SK-N-SH (cell line): ENCODE measurements around the gene TCEAL2. TPM values are rescaled to one million over a fixed set of nuclear protein-coding genes. Genes with fewer than 3 reads are reported as not detected.
A peak's percentile ranks its signal among the peaks of the same experiment; 100 is the strongest.
"Not testable (repeated sequence)": the region's sequence is repeated elsewhere in the genome, so short reads cannot be mapped to it uniquely, and the experiment has no call there.

Experiments used
- CTCF ChIA-PET: fragments of 300-600, 350-600 bp; formaldehyde crosslinking; extraction: SDS; loops from one replicate; lab custom pipeline; 2021; lab: Yijun Ruan, JAX
- POLR2A ChIA-PET: fragments of 350-600 bp; sonication (Branson Sonifier 250); formaldehyde crosslinking; extraction: SDS; loops from one replicate; lab custom pipeline; 2020; ENCODE audit warnings: antibody characterized with exemption, inconsistent platforms; lab: Yijun Ruan, JAX
- DNase-seq: peaks from one replicate; pipeline ENCODE4 v3.0.0; 2012
- H2AFZ ChIP-seq: fragments of 200-600 bp; sonication (generic); 2 replicates; pipeline ENCODE4 v1.8.1; 2016; ENCODE audit warnings: antibody characterized with exemption, mild to moderate bottlenecking, low read depth
- H3F3A ChIP-seq: fragments of 200-600 bp; sonication (generic); replicated peaks from 2 replicates; pipeline ENCODE3; 2016; ENCODE audit warnings: antibody characterized with exemption, mild to moderate bottlenecking; ENCODE audit not compliant: insufficient read depth
- H3K27ac ChIP-seq, 2 experiments: fragments of 200-500 bp in 1 of 2; fragments of 200-600 bp in 1 of 2; sonication (Bioruptor generic) in 1 of 2; sonication (generic), shearing (Covaris generic) in 1 of 2; 2 replicates each; pipeline versions ENCODE4 v1.5.1 to v1.6.1; 2014 to 2016; ENCODE audit warnings: low read depth in 2 of 2, inconsistent platforms in 1 of 2, low read length in 1 of 2, mild to moderate bottlenecking in 1 of 2, mixed read lengths in 1 of 2
- H3K27me3 ChIP-seq: fragments of 200-600 bp; sonication (generic), shearing (Covaris generic); 2 replicates; pipeline ENCODE4 v1.6.1; 2016; ENCODE audit warnings: mixed run types; ENCODE audit not compliant: insufficient read depth
- H3K36me3 ChIP-seq, 2 experiments: fragments of 200-500 bp in 1 of 2; fragments of 200-600 bp in 1 of 2; sonication (Bioruptor generic) in 1 of 2; sonication (generic) in 1 of 2; replicated peaks in 1 of 2; 2 replicates each; pipeline versions ENCODE3 to v1.5.1; 2014 to 2016; ENCODE audit warnings: low read length in 1 of 2, mild to moderate bottlenecking in 1 of 2; ENCODE audit not compliant: insufficient read depth in 2 of 2, control insufficient read depth in 1 of 2
- H3K4me1 ChIP-seq, 2 experiments: fragments of 200-500 bp in 1 of 2; fragments of 200-600 bp in 1 of 2; sonication (Bioruptor generic) in 1 of 2; sonication (generic), shearing (Covaris generic) in 1 of 2; 2 replicates each; pipeline versions ENCODE4 v1.5.1 to v1.6.1; 2014 to 2016; ENCODE audit warnings: low read depth in 1 of 2, low read length in 1 of 2, mixed run types in 1 of 2; ENCODE audit not compliant: insufficient read depth in 2 of 2, control insufficient read depth in 1 of 2
- H3K4me2 ChIP-seq: fragments of 200-600 bp; sonication (generic), shearing (Covaris generic); 2 replicates; pipeline ENCODE4 v1.6.1; 2017; ENCODE audit warnings: mixed run types
- H3K4me3 ChIP-seq, 2 experiments: fragments of 200-500 bp in 1 of 2; fragments of 200-600 bp in 1 of 2; sonication (Bioruptor generic) in 1 of 2; sonication (generic), shearing (Covaris generic) in 1 of 2; 2 replicates each; pipeline versions ENCODE4 v1.5.1 to v1.8.1; 2014 to 2016; ENCODE audit warnings: low read depth in 2 of 2, inconsistent platforms in 1 of 2, low read length in 1 of 2, mild to moderate bottlenecking in 1 of 2, mixed read lengths in 1 of 2, moderate library complexity in 1 of 2
- H3K79me2 ChIP-seq: fragments of 200-600 bp; sonication (generic); 2 replicates; pipeline ENCODE4 v1.8.1; 2017; ENCODE audit warnings: mild to moderate bottlenecking; ENCODE audit not compliant: insufficient read depth
- H3K9ac ChIP-seq: fragments of 200-600 bp; sonication (generic); 2 replicates; pipeline ENCODE4 v1.6.1; 2017; ENCODE audit warnings: mixed run types
- H3K9me2 ChIP-seq: fragments of 200-600 bp; sonication (generic); 2 replicates; pipeline ENCODE4 v1.6.1; 2017; ENCODE audit warnings: mixed run types
- H3K9me3 ChIP-seq: fragments of 200-600 bp; sonication (generic); 2 replicates; pipeline ENCODE4 v1.6.1; 2017; ENCODE audit warnings: mixed run types, mild to moderate bottlenecking, moderate library complexity
- H4K20me1 ChIP-seq: fragments of 200-600 bp; sonication (generic); 2 replicates; pipeline ENCODE4 v1.6.1; 2017; ENCODE audit warnings: mild to moderate bottlenecking, mixed run types; ENCODE audit not compliant: insufficient read depth
- CHD2 ChIP-seq: fragments of 150-350 bp; IDR thresholded peaks from 2 replicates; pipeline ENCODE4 v1.6.1; 2018; ENCODE audit warnings: low read length; ENCODE audit not compliant: partially characterized antibody
- EP300 ChIP-seq, 2 experiments: IDR thresholded peaks; 2 replicates each; pipeline versions ENCODE4 v1.4.0 to v1.6.1; 2012; ENCODE audit warnings: borderline replicate concordance in 1 of 2, low read depth in 1 of 2, low read length in 1 of 2
- MEF2A ChIP-seq: IDR thresholded peaks from 2 replicates; pipeline ENCODE4 v1.4.0; 2012; ENCODE audit warnings: low read depth, borderline replicate concordance
- MXI1 ChIP-seq: IDR thresholded peaks from 2 replicates; pipeline ENCODE4 v1.6.1; 2012; ENCODE audit warnings: mild to moderate bottlenecking, low read depth, low read length, improper control_type of control experiment
- NFIC ChIP-seq: IDR thresholded peaks from 2 replicates; pipeline ENCODE4 v1.4.0; 2012; ENCODE audit warnings: borderline replicate concordance
- RCOR1 ChIP-seq: fragments of 150-350 bp; IDR thresholded peaks from 2 replicates; pipeline ENCODE4 v1.6.1; 2017; ENCODE audit warnings: antibody characterized with exemption, low read length
- SIN3A ChIP-seq: IDR thresholded peaks from 2 replicates; pipeline ENCODE4 v1.6.1; 2012; ENCODE audit warnings: low read depth, mild to moderate bottlenecking, low read length, moderate library complexity, borderline replicate concordance
- WGBS: methylation state at CpG from one replicate; pipeline ENCODE4 v1.1.6; 2017; ENCODE audit warnings: low lambda C conversion rate; 5-methylcytosine and 5-hydroxymethylcytosine counted together
- polyA plus RNA-seq, 3 experiments: library from polyadenylated mRNA; depleted of rRNA; stranded (reverse); fragments of >200 nt; gene quantifications; 2 replicates each; pipeline ENCODE4 v1.2.3, GENCODE V29; 2012
- TF ChIP-seq, protein P1 (sequence below): IDR thresholded peaks from 2 replicates; pipeline ENCODE4 v1.4.0; 2012; ENCODE audit warnings: low read depth, borderline replicate concordance
- TF ChIP-seq, protein P2 (sequence below): IDR thresholded peaks from 2 replicates; pipeline ENCODE4 v1.4.0; 2012; ENCODE audit warnings: low read depth
- TF ChIP-seq, protein P3 (sequence below): IDR thresholded peaks from 2 replicates; pipeline ENCODE4 v1.6.1; 2012; ENCODE audit warnings: mild to moderate bottlenecking, low read depth, low read length, moderate library complexity

Gene TCEAL2
- polyA plus RNA-seq, 1 of the 3 experiments (the other 2 are of a cell fraction): 0.12 TPM

DNA sequence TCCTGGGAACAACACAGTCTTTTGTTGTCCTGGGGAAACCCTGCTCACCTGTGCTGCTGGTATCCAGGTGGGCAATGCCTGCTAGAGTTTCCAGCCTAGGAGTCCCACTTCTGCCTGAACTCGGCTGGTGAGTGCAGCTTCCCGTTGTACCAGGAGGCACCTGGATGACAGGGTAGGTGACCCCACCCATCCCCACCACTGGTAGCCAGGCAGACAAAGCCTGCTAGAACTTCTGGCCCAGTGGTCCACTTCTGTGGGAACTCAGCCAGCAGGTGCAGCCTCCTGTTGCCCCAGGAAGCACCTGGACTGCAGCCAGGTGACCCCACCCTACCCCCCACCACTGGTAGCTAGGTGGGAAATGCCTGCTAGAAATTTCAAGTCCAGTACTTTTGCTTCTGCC is 9.7 kb upstream of the TCEAL2 start:
- no peaks in the 10 kb centered on the region for H3K27me3 ChIP-seq
- POLR2A ChIA-PET: no interaction called here
- H3F3A ChIP-seq: no peaks in the 10 kb centered on the region
- no peaks in the 10 kb centered on the region for H3K4me1 ChIP-seq
- H2AFZ ChIP-seq: no peak overlapping the region
- H3K9me2 ChIP-seq: no peaks in the 10 kb centered on the region
- no peaks in the 10 kb centered on the region for H3K79me2 ChIP-seq
- H3K27ac ChIP-seq: no peak overlapping the region
- no peaks in the 10 kb centered on the region for H4K20me1 ChIP-seq
- H3K9me3 ChIP-seq: no peaks in the 10 kb centered on the region
- CTCF ChIA-PET: no interaction called here
- H3K36me3 ChIP-seq: no peaks in the 10 kb centered on the region
- DNase-seq: no peak
- no peak overlapping the region for H3K4me2 ChIP-seq
- H3K9ac ChIP-seq: no peak overlapping the region
- H3K4me3 ChIP-seq: no peak overlapping the region
- WGBS: 0% methylated on average over 1 of the region's 2 CpGs
- TF ChIP-seq MXI1 (no peak), SIN3A (no peak), RCOR1 (no peak), MEF2A (no peak), CHD2 (no peak), NFIC (no peak), EP300 (IDR thresholded peaks at IDR 0.05; ENCODE audit: borderline replicate concordance in 1 of 2, low read depth in 1 of 2, low read length in 1 of 2) (no peak)
- TF ChIP-seq, protein P1, sequence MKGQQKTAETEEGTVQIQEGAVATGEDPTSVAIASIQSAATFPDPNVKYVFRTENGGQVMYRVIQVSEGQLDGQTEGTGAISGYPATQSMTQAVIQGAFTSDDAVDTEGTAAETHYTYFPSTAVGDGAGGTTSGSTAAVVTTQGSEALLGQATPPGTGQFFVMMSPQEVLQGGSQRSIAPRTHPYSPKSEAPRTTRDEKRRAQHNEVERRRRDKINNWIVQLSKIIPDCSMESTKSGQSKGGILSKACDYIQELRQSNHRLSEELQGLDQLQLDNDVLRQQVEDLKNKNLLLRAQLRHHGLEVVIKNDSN: no peak
- TF ChIP-seq, protein P2, sequence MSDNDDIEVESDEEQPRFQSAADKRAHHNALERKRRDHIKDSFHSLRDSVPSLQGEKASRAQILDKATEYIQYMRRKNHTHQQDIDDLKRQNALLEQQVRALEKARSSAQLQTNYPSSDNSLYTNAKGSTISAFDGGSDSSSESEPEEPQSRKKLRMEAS: no peak
- TF ChIP-seq, protein P3, sequence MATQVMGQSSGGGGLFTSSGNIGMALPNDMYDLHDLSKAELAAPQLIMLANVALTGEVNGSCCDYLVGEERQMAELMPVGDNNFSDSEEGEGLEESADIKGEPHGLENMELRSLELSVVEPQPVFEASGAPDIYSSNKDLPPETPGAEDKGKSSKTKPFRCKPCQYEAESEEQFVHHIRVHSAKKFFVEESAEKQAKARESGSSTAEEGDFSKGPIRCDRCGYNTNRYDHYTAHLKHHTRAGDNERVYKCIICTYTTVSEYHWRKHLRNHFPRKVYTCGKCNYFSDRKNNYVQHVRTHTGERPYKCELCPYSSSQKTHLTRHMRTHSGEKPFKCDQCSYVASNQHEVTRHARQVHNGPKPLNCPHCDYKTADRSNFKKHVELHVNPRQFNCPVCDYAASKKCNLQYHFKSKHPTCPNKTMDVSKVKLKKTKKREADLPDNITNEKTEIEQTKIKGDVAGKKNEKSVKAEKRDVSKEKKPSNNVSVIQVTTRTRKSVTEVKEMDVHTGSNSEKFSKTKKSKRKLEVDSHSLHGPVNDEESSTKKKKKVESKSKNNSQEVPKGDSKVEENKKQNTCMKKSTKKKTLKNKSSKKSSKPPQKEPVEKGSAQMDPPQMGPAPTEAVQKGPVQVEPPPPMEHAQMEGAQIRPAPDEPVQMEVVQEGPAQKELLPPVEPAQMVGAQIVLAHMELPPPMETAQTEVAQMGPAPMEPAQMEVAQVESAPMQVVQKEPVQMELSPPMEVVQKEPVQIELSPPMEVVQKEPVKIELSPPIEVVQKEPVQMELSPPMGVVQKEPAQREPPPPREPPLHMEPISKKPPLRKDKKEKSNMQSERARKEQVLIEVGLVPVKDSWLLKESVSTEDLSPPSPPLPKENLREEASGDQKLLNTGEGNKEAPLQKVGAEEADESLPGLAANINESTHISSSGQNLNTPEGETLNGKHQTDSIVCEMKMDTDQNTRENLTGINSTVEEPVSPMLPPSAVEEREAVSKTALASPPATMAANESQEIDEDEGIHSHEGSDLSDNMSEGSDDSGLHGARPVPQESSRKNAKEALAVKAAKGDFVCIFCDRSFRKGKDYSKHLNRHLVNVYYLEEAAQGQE: no peak

DNA sequence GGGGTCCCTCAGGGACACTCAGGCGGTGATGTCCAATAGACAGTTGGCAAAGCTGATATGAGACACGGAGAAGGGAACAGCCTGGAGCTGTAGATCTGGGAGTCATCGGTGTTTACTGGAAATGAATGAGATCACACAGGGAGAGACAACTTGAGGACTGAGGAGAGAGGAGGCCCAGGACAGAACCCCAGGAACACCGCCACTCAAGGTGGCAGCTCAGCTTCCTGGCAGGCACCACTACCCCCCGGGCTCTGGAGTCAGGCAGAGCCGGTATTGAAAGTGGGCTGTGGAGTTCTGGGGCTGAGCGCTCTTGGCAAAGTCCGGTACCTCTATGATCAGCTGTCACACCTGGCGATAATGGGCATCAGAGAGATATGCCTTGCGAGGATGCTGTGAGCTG is 465 bp upstream of the TCEAL2 start:
- H3F3A ChIP-seq, H2AFZ ChIP-seq, H3K9me3 ChIP-seq, H3K79me2 ChIP-seq, CTCF ChIA-PET, H3K36me3 ChIP-seq, H3K4me2 ChIP-seq, POLR2A ChIA-PET, DNase-seq, H4K20me1 ChIP-seq, H3K9ac ChIP-seq, H3K4me1 ChIP-seq, H3K27ac ChIP-seq, H3K9me2 ChIP-seq: not testable (repeated sequence)
- H3K4me3 ChIP-seq: peak overlapping the region in 1 of 2 experiments; percentile 45; a peak in 2 of 4 replicates
- peaks cover 15% of the 10 kb centered on the region; the same call in 1 of the 2 replicates for H3K27me3 ChIP-seq
- 7% methylated on average over 3 of the region's 10 CpGs for WGBS

DNA sequence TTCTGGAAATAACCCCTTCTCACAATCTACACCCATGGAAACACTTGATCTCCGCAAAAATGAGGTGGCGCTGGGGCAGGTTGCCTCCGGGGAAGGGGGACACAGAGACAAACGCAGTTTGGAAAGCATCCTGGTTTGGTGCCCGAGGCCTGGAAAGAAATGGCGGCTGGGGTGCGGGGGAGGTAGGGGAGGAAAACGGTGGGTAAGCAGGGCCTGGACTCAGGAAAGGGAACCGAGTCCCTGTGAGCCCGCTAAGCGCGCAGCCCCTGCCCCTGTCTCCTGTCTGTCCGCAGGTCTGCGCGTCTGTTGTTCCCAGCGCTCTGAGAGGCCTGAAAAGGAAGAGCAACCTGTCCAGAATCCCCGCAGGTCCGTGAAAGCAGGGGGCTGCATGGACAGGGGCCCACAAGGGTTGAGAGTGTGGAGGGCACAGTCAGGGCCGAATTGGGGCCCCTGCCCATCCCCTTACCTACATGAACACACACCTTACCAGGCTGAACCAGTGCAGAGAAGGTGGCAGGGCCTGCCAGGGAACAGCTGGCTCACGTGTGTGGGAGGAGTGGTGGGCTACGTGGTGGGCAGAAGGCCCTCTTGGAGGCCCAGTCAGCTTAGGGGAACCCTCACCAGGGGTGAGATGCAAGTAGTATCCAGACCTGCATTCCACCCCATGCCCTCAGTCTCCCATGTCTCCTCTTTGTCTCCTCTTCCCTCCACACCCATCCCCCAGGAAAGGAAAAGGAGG is 770 bp downstream of the TCEAL2 start:
- H3K4me3 ChIP-seq, H4K20me1 ChIP-seq, POLR2A ChIA-PET, H3K4me1 ChIP-seq, H3K27ac ChIP-seq, H3F3A ChIP-seq, H3K36me3 ChIP-seq, H3K9me3 ChIP-seq, DNase-seq, H3K4me2 ChIP-seq, H2AFZ ChIP-seq, H3K9me2 ChIP-seq, CTCF ChIA-PET, H3K79me2 ChIP-seq, H3K9ac ChIP-seq: not testable (repeated sequence)
- H3K27me3 ChIP-seq: peaks cover 15% of the 10 kb centered on the region; the same call in 1 of the 2 replicates
- 34% methylated on average over 21 of the region's 21 CpGs for WGBS
